PC-9 (cell line): ENCODE data around the gene ISX. TPM values are rescaled to one million over a fixed set of nuclear protein-coding genes. Genes with fewer than 3 reads are reported as not detected.

Experiments
- BruUV-seq: library from RNA; stranded (reverse); fragments of 400-500 nt; replicated peaks from 2 replicates; lab custom pipeline; 2021; lab: Mats Ljungman, UMichigan
- CTCF ChIA-PET: fragments of 300-600 bp; sonication (Branson Sonifier 250); formaldehyde crosslinking; loops from one replicate; lab custom pipeline; 2022; ENCODE audit warnings: antibody characterized with exemption; lab: Charles Lee
- POLR2A ChIA-PET: fragments of 300-600 bp; sonication (Branson Sonifier 250); formaldehyde crosslinking; loops from one replicate; lab custom pipeline; 2022; ENCODE audit warnings: antibody characterized with exemption; ENCODE audit not compliant: unreplicated experiment; lab: Charles Lee
- DNase-seq, 2 experiments: peaks; one replicate each; pipeline versions ENCODE4 v3.0.0 to v3.0.0-alpha.2; 2015 to 2022; ENCODE audit warnings: mixed read lengths in 1 of 2
- H2AFZ ChIP-seq: fragments of 200-600 bp; sonication (generic); 2 replicates; pipeline ENCODE4 v1.8.1; 2017; ENCODE audit warnings: antibody characterized with exemption
- H3F3A ChIP-seq: fragments of 200-600 bp; sonication (generic); 2 replicates; pipeline ENCODE4 v1.8.1; 2017; ENCODE audit warnings: antibody characterized with exemption, mild to moderate bottlenecking, low read depth; ENCODE audit not compliant: insufficient read depth
- H3K27ac ChIP-seq: fragments of 200-600 bp; sonication (generic); 2 replicates; pipeline ENCODE4 v1.6.1; 2016; ENCODE audit warnings: mixed run types
- H3K27me3 ChIP-seq: fragments of 200-600 bp; sonication (generic); 2 replicates; pipeline ENCODE4 v1.6.1; 2016; ENCODE audit warnings: low read depth, mixed run types; ENCODE audit not compliant: insufficient read depth
- H3K36me3 ChIP-seq: fragments of 200-600 bp; sonication (generic); 2 replicates; pipeline ENCODE4 v1.6.1; 2016; ENCODE audit warnings: low read depth, mixed run types
- H3K4me1 ChIP-seq: fragments of 200-600 bp; sonication (generic); replicated peaks from 2 replicates; pipeline ENCODE4 v1.6.1; 2016; ENCODE audit warnings: mixed run types; ENCODE audit not compliant: insufficient read depth
- H3K4me2 ChIP-seq: fragments of 200-600 bp; sonication (generic); 2 replicates; pipeline ENCODE4 v1.6.1; 2017; ENCODE audit warnings: mixed run types
- H3K4me3 ChIP-seq: fragments of 200-600 bp; sonication (generic); 2 replicates; pipeline ENCODE4 v1.6.1; 2016; ENCODE audit warnings: mixed run types
- H3K79me2 ChIP-seq: fragments of 200-600 bp; sonication (generic); 2 replicates; pipeline ENCODE4 v1.6.1; 2017; ENCODE audit warnings: low read depth, mixed run types
- H3K9me2 ChIP-seq: fragments of 200-600 bp; sonication (generic); 2 replicates; pipeline ENCODE4 v1.8.1; 2017; ENCODE audit warnings: mild to moderate bottlenecking; ENCODE audit not compliant: insufficient read depth
- H3K9me3 ChIP-seq: fragments of 200-600 bp; sonication (generic); 2 replicates; pipeline ENCODE4 v1.8.1; 2016; ENCODE audit warnings: low read depth; ENCODE audit not compliant: insufficient read depth
- H4K20me1 ChIP-seq: fragments of 200-600 bp; sonication (generic); 2 replicates; pipeline ENCODE4 v1.8.1; 2017; ENCODE audit not compliant: insufficient read depth
- CTCF ChIP-seq: fragments of 200-600 bp; sonication (generic); conservative IDR thresholded peaks from 2 replicates; pipeline ENCODE4 v1.6.1; 2017; ENCODE audit warnings: mixed run types, antibody characterized with exemption, mild to moderate bottlenecking, moderate library complexity
- EZH2 ChIP-seq: fragments of 200-600 bp; sonication (generic); IDR thresholded peaks from 2 replicates; pipeline ENCODE4 v1.8.0; 2017; ENCODE audit warnings: antibody characterized with exemption, low read depth
- intact Hi-C: fragments of 100-400 bp; cut with micrococcal nuclease; formaldehyde crosslinking; loops from one replicate; pipeline ENCODE4 v1.10.0; 2022; ENCODE audit not compliant: unreplicated experiment
- total RNA-seq: library from RNA; stranded (reverse); gene quantifications from 2 replicates; pipeline ENCODE4 v1.2.3, GENCODE V29; 2021

Gene ISX
- total RNA-seq, 1 experiment from 2014 or later: not detected

GRCh38 chr22:35070451-35071093 is 4.6 kb downstream of the ISX start:
- H2AFZ ChIP-seq: no peak overlapping the region
- H4K20me1 ChIP-seq: no peaks in the 10 kb centered on the region
- CTCF ChIA-PET: no interaction called here
- BruUV-seq: no TSS peak
- H3K27me3 ChIP-seq: peaks cover 19% of the 10 kb centered on the region; the same call in 1 of the 2 replicates
- intact Hi-C loops: no loop called here
- TF ChIP-seq EZH2 (no peak), CTCF (no peak)
- no peaks in the 10 kb centered on the region for H3K9me2 ChIP-seq
- H3F3A ChIP-seq: no peaks in the 10 kb centered on the region
- H3K9me3 ChIP-seq: no peaks in the 10 kb centered on the region
- POLR2A ChIA-PET: no interaction called here
- no peak overlapping the region for H3K4me2 ChIP-seq
- H3K4me1 ChIP-seq: no peaks in the 10 kb centered on the region
- H3K79me2 ChIP-seq: no peaks in the 10 kb centered on the region
- H3K27ac ChIP-seq: no peak overlapping the region
- H3K4me3 ChIP-seq: no peak overlapping the region
- no peak for DNase-seq
- no peaks in the 10 kb centered on the region for H3K36me3 ChIP-seq

DNA sequence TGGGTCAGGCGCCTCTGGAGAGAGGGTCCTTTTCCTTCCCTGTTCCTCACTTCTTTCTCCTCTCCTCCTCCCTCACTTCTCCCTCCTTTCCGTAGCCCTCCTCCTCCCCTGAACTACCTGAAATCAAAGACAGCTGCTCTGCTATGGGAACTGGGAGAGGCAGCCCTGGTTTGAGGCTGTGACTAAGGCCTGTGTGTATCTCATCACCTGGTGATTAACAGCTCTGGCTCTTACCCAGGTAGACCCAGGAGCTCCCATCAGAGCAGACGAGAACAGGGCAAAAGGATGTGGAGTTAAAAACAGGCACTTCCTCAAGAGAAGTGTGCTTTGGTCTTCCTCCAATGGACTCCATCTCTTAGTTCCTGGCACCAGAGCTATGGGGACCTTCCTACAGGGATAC is 5.8 kb downstream of the ISX start:
- H3K79me2 ChIP-seq: no peaks in the 10 kb centered on the region
- no peak overlapping the region for H3K4me3 ChIP-seq
- H3K36me3 ChIP-seq: no peaks in the 10 kb centered on the region
- H3K27me3 ChIP-seq: peaks cover 19% of the 10 kb centered on the region; the same call in 1 of the 2 replicates
- no peaks in the 10 kb centered on the region for H4K20me1 ChIP-seq
- ChIA-PET CTCF (no interaction called here), POLR2A (no interaction called here)
- H3K4me2 ChIP-seq: no peak overlapping the region
- no peak overlapping the region for H3K27ac ChIP-seq
- H3K4me1 ChIP-seq: no peaks in the 10 kb centered on the region
- H3K9me2 ChIP-seq: no peaks in the 10 kb centered on the region
- TF ChIP-seq EZH2 (no peak), CTCF (no peak)
- DNase-seq: no peak
- H3F3A ChIP-seq: no peaks in the 10 kb centered on the region
- intact Hi-C loops: no loop called here
- no peaks in the 10 kb centered on the region for H3K9me3 ChIP-seq
- no TSS peak for BruUV-seq
- no peak overlapping the region for H2AFZ ChIP-seq

- DNase-seq: no peak
- intact Hi-C loops: no loop called here
- Histone ChIP-seq H3K27me3 (peaks cover 12% of the 10 kb centered on the region; the same call in 1 of the 2 replicates), H3F3A (no peaks in the 10 kb centered on the region), H3K9me3 (no peaks in the 10 kb centered on the region), H2AFZ (no peak overlapping the region), H3K4me3 (no peak overlapping the region), H3K4me2 (no peak overlapping the region), H4K20me1 (no peaks in the 10 kb centered on the region), H3K36me3 (no peaks in the 10 kb centered on the region), H3K79me2 (no peaks in the 10 kb centered on the region), H3K27ac (no peak overlapping the region), H3K4me1 (no peaks in the 10 kb centered on the region), H3K9me2 (no peaks in the 10 kb centered on the region)
- BruUV-seq: no TSS peak
- ChIA-PET POLR2A (no interaction called here), CTCF (no interaction called here)
- no peak for TF ChIP-seq EZH2
- TF ChIP-seq CTCF: no peak
Observed at GRCh38 chr22:35072925-35073324, 7.0 kb downstream of the ISX start.
